Neural cell (in vitro differentiated cells): ENCODE measurements around the gene MRTFA. TPM values are rescaled to one million over a fixed set of nuclear protein-coding genes. Genes with fewer than 3 reads are reported as not detected.

Source experiments
- H2AFZ ChIP-seq: fragments of 200-600, 300-800 bp; sonication (generic), shearing (Covaris generic); 2 replicates; pipeline ENCODE4 v1.6.0; 2014; ENCODE audit warnings: low read depth, mild to moderate bottlenecking, antibody characterized with exemption, low read length, moderate library complexity
- H3F3A ChIP-seq: fragments of 200-600 bp; shearing (Covaris generic); 2 replicates; pipeline ENCODE4 v1.6.1; 2016; ENCODE audit warnings: mild to moderate bottlenecking, moderate library complexity, mixed read lengths, antibody characterized with exemption, low read length; ENCODE audit not compliant: insufficient read depth, poor library complexity, severe bottlenecking
- H3K27ac ChIP-seq: fragments of 200-600, 300-800 bp; sonication (generic), shearing (Covaris generic); 2 replicates; pipeline ENCODE4 v1.5.1; 2014; ENCODE audit warnings: mild to moderate bottlenecking, low read length, moderate library complexity
- H3K27me3 ChIP-seq: fragments of 300-800, 200-600 bp; sonication (generic), shearing (Covaris generic); 2 replicates; pipeline ENCODE4 v1.6.0; 2014; ENCODE audit warnings: mild to moderate bottlenecking, low read depth, low read length, moderate library complexity; ENCODE audit not compliant: insufficient read depth
- H3K36me3 ChIP-seq: fragments of 300-800, 200-600 bp; sonication (generic), shearing (Covaris generic); 2 replicates; pipeline ENCODE4 v1.5.1; 2014; ENCODE audit warnings: mild to moderate bottlenecking, antibody characterized with exemption, low read length, moderate library complexity; ENCODE audit not compliant: insufficient read depth
- H3K4me2 ChIP-seq: fragments of 300-800, 200-600 bp; sonication (generic), shearing (Covaris generic); 2 replicates; pipeline ENCODE4 v1.6.0; 2014; ENCODE audit warnings: mild to moderate bottlenecking, low read length
- H3K4me3 ChIP-seq: fragments of 300-800, 200-600 bp; sonication (generic), shearing (Covaris generic); 2 replicates; pipeline ENCODE4 v1.5.1; 2014; ENCODE audit warnings: mild to moderate bottlenecking, low read length, moderate library complexity
- H3K79me2 ChIP-seq: fragments of 200-600 bp; shearing (Covaris generic); replicated peaks from 2 replicates; pipeline ENCODE4 v1.6.0; 2014; ENCODE audit warnings: mild to moderate bottlenecking, low read length, moderate library complexity; ENCODE audit not compliant: insufficient read depth
- H3K9ac ChIP-seq: fragments of 300-800, 200-600 bp; sonication (generic), shearing (Covaris generic); 2 replicates; pipeline ENCODE4 v1.6.1; 2016; ENCODE audit warnings: mild to moderate bottlenecking, low read length, mixed read lengths
- H3K9me2 ChIP-seq: fragments of 200-600 bp; shearing (Covaris generic); 2 replicates; pipeline ENCODE4 v1.6.1; 2016; ENCODE audit warnings: mild to moderate bottlenecking, low read length, mixed read lengths; ENCODE audit not compliant: insufficient read depth
- H3K9me3 ChIP-seq: fragments of 200-600, 300-800 bp; sonication (generic), shearing (Covaris generic); 2 replicates; pipeline ENCODE4 v1.6.1; 2016; ENCODE audit warnings: mild to moderate bottlenecking, mixed run types, low read length, moderate library complexity, mixed read lengths
- H4K20me1 ChIP-seq: fragments of 200-600 bp; shearing (Covaris generic); 2 replicates; pipeline ENCODE4 v1.6.1; 2016; ENCODE audit warnings: mild to moderate bottlenecking, mixed run types; ENCODE audit not compliant: insufficient read depth
- EP300 ChIP-seq: fragments of 450-650 bp; conservative IDR thresholded peaks from 2 replicates; pipeline ENCODE4 v1.6.1; 2014; ENCODE audit warnings: antibody characterized with exemption, mild to moderate bottlenecking, moderate library complexity; ENCODE audit not compliant: poor library complexity, severe bottlenecking
- EZH2 ChIP-seq: fragments of 200-600, 300-800 bp; shearing (Covaris generic), sonication (generic); IDR thresholded peaks from 2 replicates; pipeline ENCODE4 v1.6.1; 2014; ENCODE audit warnings: antibody characterized with exemption, low read length, borderline replicate concordance, mild to moderate bottlenecking; ENCODE audit not compliant: insufficient read depth, poor library complexity, severe bottlenecking
- MXI1 ChIP-seq: fragments of 450-650 bp; conservative IDR thresholded peaks from 2 replicates; pipeline ENCODE4 v1.6.1; 2014; ENCODE audit warnings: antibody characterized with exemption, mild to moderate bottlenecking; ENCODE audit not compliant: poor library complexity, severe bottlenecking
- POLR2AphosphoS5 ChIP-seq: IDR thresholded peaks from 2 replicates; pipeline ENCODE4 v1.6.1; 2012
- RAD21 ChIP-seq: fragments of 450-650 bp; conservative IDR thresholded peaks from 2 replicates; pipeline ENCODE4 v1.6.1; 2014; ENCODE audit warnings: antibody characterized with exemption, mild to moderate bottlenecking, moderate library complexity
- REST ChIP-seq: IDR thresholded peaks from 2 replicates; pipeline ENCODE4 v1.6.1; 2012; ENCODE audit warnings: borderline replicate concordance
- SMC3 ChIP-seq: fragments of 450-650 bp; conservative IDR thresholded peaks from 2 replicates; pipeline ENCODE4 v1.6.1; 2014; ENCODE audit warnings: antibody characterized with exemption, mild to moderate bottlenecking, moderate library complexity; ENCODE audit not compliant: poor library complexity
- TAF1 ChIP-seq: IDR thresholded peaks from 2 replicates; pipeline ENCODE4 v1.6.1; 2012; ENCODE audit warnings: low read depth
- polyA plus RNA-seq: library from polyadenylated mRNA; depleted of rRNA; stranded (reverse); fragments of >200 nt; gene quantifications from 2 replicates; pipeline ENCODE4 v1.2.3, GENCODE V29; 2014
- TF ChIP-seq, protein P1 (sequence below): fragments of 450-650 bp; IDR thresholded peaks from 2 replicates; pipeline ENCODE4 v1.5.1; 2014; ENCODE audit warnings: antibody characterized with exemption, mild to moderate bottlenecking, moderate library complexity; ENCODE audit not compliant: poor library complexity, severe bottlenecking

Gene MRTFA
- polyA plus RNA-seq, 1 donor from 2014 or later = 19.3 TPM

DNA sequence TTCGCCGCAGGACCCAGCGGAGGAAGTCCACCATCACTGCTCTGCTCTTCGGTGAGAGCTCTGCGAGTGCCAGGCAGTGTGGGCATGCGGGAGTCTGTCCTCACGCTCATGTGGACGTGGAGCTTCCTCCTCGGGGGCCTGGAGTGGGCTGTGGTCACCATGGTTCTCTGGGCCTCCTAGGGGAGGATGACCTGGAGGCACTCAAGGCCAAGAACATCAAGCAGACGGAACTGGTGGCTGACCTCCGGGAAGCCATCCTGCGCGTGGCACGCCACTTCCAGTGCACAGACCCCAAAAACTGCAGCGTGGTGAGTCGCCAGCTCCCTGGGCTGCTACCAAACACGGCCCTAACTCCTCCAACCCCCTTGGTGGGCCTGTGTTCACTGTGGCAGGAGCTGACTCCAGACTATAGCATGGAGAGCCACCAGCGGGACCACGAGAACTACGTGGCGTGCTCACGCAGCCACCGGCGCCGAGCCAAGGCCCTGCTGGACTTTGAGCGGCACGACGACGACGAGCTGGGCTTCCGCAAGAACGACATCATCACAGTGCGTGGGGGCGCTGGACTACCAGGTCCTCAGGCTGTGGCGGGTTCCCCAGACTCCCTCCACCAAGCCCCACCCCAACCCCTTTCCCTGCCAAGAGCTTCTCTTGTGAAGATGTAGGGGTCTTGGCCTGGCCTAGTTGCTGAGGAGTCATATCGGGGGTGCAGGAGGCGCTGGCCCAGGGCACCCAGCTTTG lies 229.3 kb downstream of the MRTFA start:
- Histone ChIP-seq H3K79me2 (no peaks in the 10 kb centered on the region), H3K4me3 (no peak overlapping the region), H3K27ac (no peak overlapping the region), H3K9me3 (no peaks in the 10 kb centered on the region), H2AFZ (no peak overlapping the region), H3F3A (no peaks in the 10 kb centered on the region), H3K27me3 (no peaks in the 10 kb centered on the region), H3K9me2 (no peaks in the 10 kb centered on the region), H4K20me1 (no peaks in the 10 kb centered on the region), H3K9ac (no peak overlapping the region), H3K4me2 (no peak overlapping the region), H3K36me3 (no peaks in the 10 kb centered on the region)
- TF ChIP-seq POLR2AphosphoS5 = no peak
- no peak for TF ChIP-seq MXI1

DNA sequence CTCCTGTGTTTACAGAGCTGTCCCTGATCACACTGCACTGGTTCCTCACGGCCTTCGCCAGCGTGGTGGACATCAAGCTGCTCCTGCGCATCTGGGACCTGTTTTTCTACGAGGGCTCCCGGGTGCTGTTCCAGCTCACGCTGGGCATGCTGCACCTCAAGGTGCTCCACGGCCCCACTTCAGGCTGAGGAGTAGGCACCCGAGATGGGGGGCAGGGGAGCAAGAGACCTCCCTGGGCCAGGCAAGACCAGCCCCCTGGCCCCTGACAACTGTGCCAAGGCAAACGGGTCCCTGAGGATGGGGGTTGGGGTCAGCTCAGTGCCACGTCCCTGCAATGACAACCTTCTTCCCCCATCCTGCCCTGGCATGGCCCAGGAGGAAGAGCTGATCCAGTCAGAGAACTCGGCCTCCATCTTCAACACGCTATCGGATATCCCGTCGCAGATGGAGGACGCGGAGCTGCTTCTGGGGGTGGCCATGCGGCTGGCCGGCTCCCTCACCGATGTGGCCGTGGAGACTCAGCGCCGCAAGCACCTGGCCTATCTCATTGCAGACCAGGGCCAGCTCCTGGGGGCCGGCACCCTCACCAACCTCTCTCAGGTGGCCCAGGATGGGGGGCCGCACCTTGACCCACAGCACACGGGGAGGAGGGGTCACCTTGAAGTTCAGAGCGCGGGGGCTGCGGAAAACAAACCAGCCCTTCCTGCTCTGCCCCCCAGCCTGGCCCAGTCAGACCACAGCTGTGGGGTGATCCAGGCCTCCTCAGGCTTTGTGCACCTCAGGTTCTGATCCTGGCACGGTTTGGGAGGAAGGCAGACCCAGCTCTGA lies 230.2 kb downstream of the MRTFA start:
- H3K27ac ChIP-seq = no peak overlapping the region
- no peak overlapping the region for H2AFZ ChIP-seq
- no peaks in the 10 kb centered on the region for H4K20me1 ChIP-seq
- TF ChIP-seq REST = no peak
- TF ChIP-seq TAF1 = no peak
- no peak for TF ChIP-seq EZH2
- TF ChIP-seq MXI1 = no peak
- TF ChIP-seq SMC3 = no peak
- TF ChIP-seq POLR2AphosphoS5 = no peak
- TF ChIP-seq EP300 = no peak
- TF ChIP-seq, protein P1, sequence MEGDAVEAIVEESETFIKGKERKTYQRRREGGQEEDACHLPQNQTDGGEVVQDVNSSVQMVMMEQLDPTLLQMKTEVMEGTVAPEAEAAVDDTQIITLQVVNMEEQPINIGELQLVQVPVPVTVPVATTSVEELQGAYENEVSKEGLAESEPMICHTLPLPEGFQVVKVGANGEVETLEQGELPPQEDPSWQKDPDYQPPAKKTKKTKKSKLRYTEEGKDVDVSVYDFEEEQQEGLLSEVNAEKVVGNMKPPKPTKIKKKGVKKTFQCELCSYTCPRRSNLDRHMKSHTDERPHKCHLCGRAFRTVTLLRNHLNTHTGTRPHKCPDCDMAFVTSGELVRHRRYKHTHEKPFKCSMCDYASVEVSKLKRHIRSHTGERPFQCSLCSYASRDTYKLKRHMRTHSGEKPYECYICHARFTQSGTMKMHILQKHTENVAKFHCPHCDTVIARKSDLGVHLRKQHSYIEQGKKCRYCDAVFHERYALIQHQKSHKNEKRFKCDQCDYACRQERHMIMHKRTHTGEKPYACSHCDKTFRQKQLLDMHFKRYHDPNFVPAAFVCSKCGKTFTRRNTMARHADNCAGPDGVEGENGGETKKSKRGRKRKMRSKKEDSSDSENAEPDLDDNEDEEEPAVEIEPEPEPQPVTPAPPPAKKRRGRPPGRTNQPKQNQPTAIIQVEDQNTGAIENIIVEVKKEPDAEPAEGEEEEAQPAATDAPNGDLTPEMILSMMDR = no peak
- TF ChIP-seq RAD21 = no peak
- no peaks in the 10 kb centered on the region for H3F3A ChIP-seq
- no peak overlapping the region for H3K9ac ChIP-seq
- no peaks in the 10 kb centered on the region for H3K9me2 ChIP-seq
- no peak overlapping the region for H3K4me2 ChIP-seq
- no peaks in the 10 kb centered on the region for H3K9me3 ChIP-seq
- no peaks in the 10 kb centered on the region for H3K36me3 ChIP-seq
- H3K4me3 ChIP-seq = no peak overlapping the region
- no peaks in the 10 kb centered on the region for H3K27me3 ChIP-seq
- no peaks in the 10 kb centered on the region for H3K79me2 ChIP-seq
